LNCAP (cell line): ENCODE measurements around the gene CCSER2.

Experiments used
- CTCF ChIP-seq: fragments of 450-650 bp; IDR thresholded peaks from 2 replicates; pipeline ENCODE4 v1.5.1; 2017; ENCODE audit warnings: mild to moderate bottlenecking

Gene CCSER2

GRCh38 chr10:84453303-84453702 is 124.9 kb downstream of the CCSER2 start:
- TF ChIP-seq CTCF = no peak

GRCh38 chr10:84456126-84456525 is 127.7 kb downstream of the CCSER2 start:
- no peak for TF ChIP-seq CTCF

GRCh38 chr10:84460520-84460919 is 132.1 kb downstream of the CCSER2 start:
- TF ChIP-seq CTCF = no peak

GRCh38 chr10:84469470-84469869 is 141.1 kb downstream of the CCSER2 start:
- TF ChIP-seq CTCF = no peak

- no peak for TF ChIP-seq CTCF
These were observed 144.7 kb downstream of the CCSER2 start for GRCh38 chr10:84473136-84473535.

- no peak for TF ChIP-seq CTCF
These were observed 149.2 kb downstream of the CCSER2 start for GRCh38 chr10:84477398-84478128.

- no peak for TF ChIP-seq CTCF
These were observed 149.8 kb downstream of the CCSER2 start for GRCh38 chr10:84478151-84478550.

GRCh38 chr10:84478679-84479078 is 150.3 kb downstream of the CCSER2 start:
- TF ChIP-seq CTCF = no peak
